Heart right ventricle (tissue), 16 donors: ENCODE measurements around the gene ATP2B1. TPM values are rescaled to one million over a fixed set of nuclear protein-coding genes. Genes with fewer than 3 reads are reported as not detected.

ENCODE experiments used
- ATAC-seq, 8 donors: fragments of 200-7000 bp; cut with Tn5 transposase; one replicate each; pipeline ENCODE4 v1.9.1; 2020; ENCODE audit warnings: mild to moderate bottlenecking in 8 of 8, moderate library complexity in 8 of 8, moderate number of reproducible peaks in 1 of 8
- DNase-seq, 2 donors: peaks; one replicate each; pipeline ENCODE4 v3.0.0-alpha.2; 2020
- H3K27ac ChIP-seq, 10 donors: fragments of 200-600 bp; sonication (generic) in 2 of 10; one replicate each; pipeline versions ENCODE4 v1.5.0 to v1.8.0; 2020 to 2022; ENCODE audit warnings: mild to moderate bottlenecking in 3 of 10
- H3K27me3 ChIP-seq, 7 donors: fragments of 200-600 bp; one replicate each; pipeline ENCODE4 v1.8.0; 2021 to 2022; ENCODE audit warnings: mild to moderate bottlenecking in 2 of 7
- H3K36me3 ChIP-seq, 9 donors: fragments of 200-600 bp; sonication (generic) in 1 of 9; one replicate each; pipeline versions ENCODE4 v1.5.0 to v1.8.0; 2020 to 2022; ENCODE audit warnings: mild to moderate bottlenecking in 2 of 9
- H3K4me1 ChIP-seq, 9 donors: fragments of 200-600 bp; sonication (generic) in 1 of 9; one replicate each; pipeline versions ENCODE4 v1.5.0 to v1.8.0; 2020 to 2022; ENCODE audit warnings: mild to moderate bottlenecking in 4 of 9
- H3K4me3 ChIP-seq, 10 donors: fragments of 200-600 bp; sonication (generic) in 2 of 10; one replicate each; pipeline versions ENCODE4 v1.5.0 to v1.8.0; 2020 to 2022; ENCODE audit warnings: mild to moderate bottlenecking in 7 of 10, moderate library complexity in 2 of 10
- H3K9me3 ChIP-seq, 11 donors: fragments of 200-600 bp in 10 of 11; sonication (generic) in 2 of 11; one replicate each; pipeline versions ENCODE4 v1.5.0 to v1.8.0; 2013 to 2022; ENCODE audit warnings: mild to moderate bottlenecking in 2 of 11, control low read depth in 1 of 11, moderate library complexity in 1 of 11
- WGBS, 2 donors: extraction: QIAGEN DNeasy Blood & Tissue Kit; methylation state at CpG; one replicate each; pipeline ENCODE4 v1.1.7; 2013; ENCODE audit warnings: inconsistent platforms in 1 of 2; 5-methylcytosine and 5-hydroxymethylcytosine counted together
- intact Hi-C, 10 donors: fragments of 100-400 bp; cut with DNase I; formaldehyde crosslinking; loops; one replicate each; pipeline versions ENCODE4 v1.11.1 to v1.14.2; 2022
- polyA plus RNA-seq, 2 donors: library from polyadenylated mRNA; stranded (reverse); fragments of 200-250 nt; gene quantifications; one replicate each; pipeline ENCODE4 v1.2.3, GENCODE V29; 2013
- total RNA-seq, 10 donors: library from RNA; stranded (reverse); fragmentation: NEBNext Ultra II Directional in 3 of 10; extraction: Animal tissue kit (Norgen Biotek cat#: 25700) in 3 of 10; gene quantifications; one replicate each; pipeline versions ENCODE4 v1.2.1 to v1.2.4, GENCODE V29; 2021 to 2023
- TF ChIP-seq, protein P1 (sequence below), 9 donors: fragments of 200-600 bp; sonication (generic) in 2 of 9; IDR thresholded peaks; one replicate each; pipeline versions ENCODE4 v1.5.0 to v1.8.0; 2021 to 2022; ENCODE audit warnings: antibody characterized with exemption in 9 of 9, mild to moderate bottlenecking in 5 of 9, moderate library complexity in 1 of 9
- donor health status: Arrhythmogenic right ventricular cardiomyopathy.
- donor health status: ischemic (EF 13 %, LVEDD 7.1; RV severe dilation, severe dysfunction).
- donor health status: healthy with polysubstance abuse.
- donor health status: DM: no; HTN: yes; CAD: no.
- donor health status: DM: no; HTN: no; CAD: no.
- donor health status: ischemic (EF 25% LVEDD 6.9; RV normal size, moderate dysfunction).
- donor health status: ischemic (EF 25% LVEDD 5.7; RV mildly dilated, moderate dysfunction).
- donor health status: healthy.
- donor health status: DM: yes; HTN: yes; CAD: no.
- donor health status: Ischemic cardiomyopathy.
- donor health status: ischemic (EF 35%, LVEDD 5.7; RV mildly dilated, moderate dysfunction).
- donor health status: nonischemic (EF 11% LVEDD 7.7; RV severe dilation, severe dysfunction).
- donor health status: DM: yes; HTN: yes; CAD: no.
- donor health status: PGD.
- donor health status: ischemic (EF 29% LVEDD 5.4; RV normal size, mild dysfunction).
- donor health status: nonischemic (EF 23%, LVEDD 6.1; RV moderate dilation, normal function).

The ATP2B1 gene
- total and polyA plus RNA-seq, 12 donors, result 5.9 to 20.5 (median 15.2) TPM

GRCh38 chr12:89753997-89754396 is 45.4 kb upstream of the ATP2B1 start:
- Histone ChIP-seq H3K27me3 (peaks cover 0 to 7% (median 0%) of the 10 kb centered on the region in 7 donors), H3K36me3 (no peaks in the 10 kb centered on the region), H3K4me3 (no peak overlapping the region), H3K27ac (no peak overlapping the region), H3K9me3 (peaks cover 0 to 13% (median 0%) of the 10 kb centered on the region in 11 donors), H3K4me1 (peaks cover 0 to 22% (median 0%) of the 10 kb centered on the region in 9 donors)
- DNase-seq (no peak), ATAC-seq (no peak)
- intact Hi-C loops, result no loop called here
- 73 to 82% methylated on average over 3 of the region's 3 CpGs for WGBS, 2 donors
- TF ChIP-seq, protein P1, sequence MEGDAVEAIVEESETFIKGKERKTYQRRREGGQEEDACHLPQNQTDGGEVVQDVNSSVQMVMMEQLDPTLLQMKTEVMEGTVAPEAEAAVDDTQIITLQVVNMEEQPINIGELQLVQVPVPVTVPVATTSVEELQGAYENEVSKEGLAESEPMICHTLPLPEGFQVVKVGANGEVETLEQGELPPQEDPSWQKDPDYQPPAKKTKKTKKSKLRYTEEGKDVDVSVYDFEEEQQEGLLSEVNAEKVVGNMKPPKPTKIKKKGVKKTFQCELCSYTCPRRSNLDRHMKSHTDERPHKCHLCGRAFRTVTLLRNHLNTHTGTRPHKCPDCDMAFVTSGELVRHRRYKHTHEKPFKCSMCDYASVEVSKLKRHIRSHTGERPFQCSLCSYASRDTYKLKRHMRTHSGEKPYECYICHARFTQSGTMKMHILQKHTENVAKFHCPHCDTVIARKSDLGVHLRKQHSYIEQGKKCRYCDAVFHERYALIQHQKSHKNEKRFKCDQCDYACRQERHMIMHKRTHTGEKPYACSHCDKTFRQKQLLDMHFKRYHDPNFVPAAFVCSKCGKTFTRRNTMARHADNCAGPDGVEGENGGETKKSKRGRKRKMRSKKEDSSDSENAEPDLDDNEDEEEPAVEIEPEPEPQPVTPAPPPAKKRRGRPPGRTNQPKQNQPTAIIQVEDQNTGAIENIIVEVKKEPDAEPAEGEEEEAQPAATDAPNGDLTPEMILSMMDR (IDR thresholded peaks at IDR 0.05), result no peak

DNA sequence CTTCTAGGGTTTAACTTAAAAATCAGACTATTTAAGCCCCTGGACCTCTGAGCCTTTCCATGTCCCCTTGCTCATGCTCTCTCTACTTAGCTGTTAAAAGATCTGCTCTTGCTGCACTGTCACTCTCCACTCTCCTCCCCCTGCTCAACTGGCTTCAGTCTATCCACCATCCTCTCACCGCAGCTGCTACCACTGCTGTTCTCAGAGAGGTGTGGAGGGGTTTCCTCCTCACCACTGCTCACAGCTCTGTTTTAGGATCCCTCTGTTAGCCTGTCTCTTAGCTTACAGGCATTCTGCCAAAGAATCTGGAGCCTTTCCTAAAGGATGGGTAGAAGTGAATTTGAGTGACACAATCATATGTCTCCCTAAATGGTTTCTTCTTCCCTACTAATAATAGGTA is 43.7 kb upstream of the ATP2B1 start:
- Histone ChIP-seq H3K4me3 (no peak overlapping the region), H3K9me3 (peaks cover 0 to 13% (median 0%) of the 10 kb centered on the region in 11 donors), H3K4me1 (peaks cover 0 to 13% (median 0%) of the 10 kb centered on the region in 9 donors), H3K27ac (no peak overlapping the region), H3K36me3 (no peaks in the 10 kb centered on the region), H3K27me3 (peaks cover 0 to 7% (median 0%) of the 10 kb centered on the region in 7 donors)
- intact Hi-C loops, result no loop called here
- 69 to 71% methylated on average over 1 of the region's 1 CpG for WGBS, 2 donors
- ATAC-seq, result no peak
- DNase-seq, result no peak
- TF ChIP-seq, protein P1 (IDR thresholded peaks at IDR 0.05), result no peak

DNA sequence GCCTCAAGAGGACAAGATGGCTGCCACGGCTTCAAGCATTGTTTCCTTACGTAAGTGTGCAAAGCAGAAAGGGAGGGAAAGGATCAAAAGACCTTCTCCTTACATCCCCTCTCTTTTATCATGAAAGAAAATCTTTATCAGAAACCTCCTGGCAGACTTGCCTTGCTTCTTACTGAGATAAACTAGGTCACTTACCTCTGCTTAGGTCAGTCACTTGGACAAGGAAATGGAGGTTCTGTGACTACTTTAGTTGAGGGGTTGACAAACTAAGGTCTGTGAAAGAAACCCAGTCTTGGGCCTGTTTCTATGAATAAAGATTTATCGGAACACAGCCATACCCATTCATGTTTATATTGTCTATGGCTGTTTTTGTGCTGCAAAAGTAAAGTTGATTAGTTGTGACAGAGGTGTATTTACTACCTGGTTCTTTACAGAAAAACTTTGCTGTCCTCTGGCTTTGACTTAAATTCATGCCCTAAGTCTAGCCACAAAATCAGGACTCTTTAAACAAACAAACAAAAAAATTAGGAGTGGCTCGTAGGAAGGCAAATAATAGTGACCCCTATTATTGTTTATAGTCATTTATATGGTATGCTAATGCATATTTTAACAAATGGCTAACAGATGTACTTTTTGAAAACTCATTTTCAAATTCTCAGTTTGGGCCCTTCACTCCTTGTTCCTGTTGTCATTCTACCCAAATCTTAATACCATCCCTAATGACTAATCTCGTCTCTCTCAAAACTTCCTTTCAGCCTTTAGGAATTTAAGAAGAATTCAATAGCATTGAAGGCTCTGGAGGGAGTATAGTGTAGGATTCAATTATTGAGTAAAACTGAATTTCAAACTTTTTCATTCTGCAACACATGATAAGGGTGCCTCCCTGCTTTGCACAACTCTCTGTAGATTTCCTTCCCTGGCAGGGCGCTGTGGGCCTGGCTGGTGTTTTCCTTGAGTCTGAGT is 42.0 kb upstream of the ATP2B1 start:
- 78 to 79% methylated on average over 6 of the region's 6 CpGs for WGBS, 2 donors
- Histone ChIP-seq H3K4me1 (no peaks in the 10 kb centered on the region), H3K9me3 (peaks cover 0 to 13% (median 0%) of the 10 kb centered on the region in 11 donors), H3K27ac (no peak overlapping the region), H3K27me3 (peaks cover 0 to 7% (median 0%) of the 10 kb centered on the region in 7 donors), H3K4me3 (no peak overlapping the region), H3K36me3 (no peaks in the 10 kb centered on the region)
- ATAC-seq (no peak), DNase-seq (no peak)
- TF ChIP-seq, protein P1 (IDR thresholded peaks at IDR 0.05), result no peak
- intact Hi-C loops, result no loop called here

DNA sequence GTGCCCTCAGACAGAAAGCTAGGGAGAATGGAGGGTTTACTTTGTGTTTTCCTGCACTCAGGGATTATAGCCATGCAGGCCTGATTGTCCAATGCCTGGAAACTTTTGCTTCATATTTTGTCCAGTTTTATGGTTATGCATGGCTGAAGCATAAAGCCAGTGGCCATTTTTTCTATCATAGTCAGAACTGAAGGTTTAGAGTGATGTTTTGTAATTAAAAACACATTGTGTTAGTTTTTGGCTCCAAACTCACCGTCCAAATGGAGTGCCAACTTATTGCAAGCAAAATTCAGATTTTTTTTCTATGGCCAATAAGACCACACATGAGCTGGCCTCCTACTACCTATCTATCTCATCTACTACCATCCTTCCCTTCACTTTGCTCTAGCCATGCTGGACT is 40.2 kb upstream of the ATP2B1 start:
- TF ChIP-seq, protein P1 (IDR thresholded peaks at IDR 0.05), result no peak
- intact Hi-C loops, result no loop called here
- Histone ChIP-seq H3K27ac (no peak overlapping the region), H3K27me3 (peaks cover 0 to 7% (median 0%) of the 10 kb centered on the region in 7 donors), H3K4me1 (no peaks in the 10 kb centered on the region), H3K36me3 (no peaks in the 10 kb centered on the region), H3K9me3 (peaks cover 0 to 13% (median 0%) of the 10 kb centered on the region in 11 donors), H3K4me3 (no peak overlapping the region)
- DNase-seq (no peak), ATAC-seq (no peak)
- WGBS, 2 donors, result 88 to 100% methylated on average over 1 of the region's 1 CpG
